Measurements from ENCODE around the gene AFF2. TPM values are rescaled to one million over a fixed set of nuclear protein-coding genes. Genes with fewer than 3 reads are reported as not detected.

AFF2 gene
- total RNA-seq, 1 experiment from 2014 or later: 0.05 TPM

DNA sequence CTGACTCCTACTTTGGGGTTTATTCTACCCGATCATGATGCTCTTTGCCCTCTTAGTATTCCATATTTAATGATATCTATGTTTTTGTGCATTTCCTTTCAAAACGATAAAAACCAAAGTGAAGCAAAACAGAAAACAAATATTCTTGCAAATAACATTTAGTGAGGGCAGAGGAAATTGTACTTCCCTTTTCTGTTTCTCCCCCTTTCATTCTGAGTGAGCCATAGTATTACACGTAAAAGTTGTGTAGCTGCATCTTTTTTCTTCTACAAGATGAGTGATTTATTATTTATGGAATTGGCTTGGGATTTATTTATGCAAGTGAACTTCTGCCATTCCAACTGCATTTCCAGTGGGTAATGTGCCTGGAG lies 109.9 kb downstream of the AFF2 start:
- DNase-seq (ENCODE audit: low read depth, low spot score) (no peak), ATAC-seq (no peak)
- Histone ChIP-seq H2AFZ (ENCODE audit: low read depth, low read length, poor library complexity, severe bottlenecking) (no peak overlapping the region), H3K4me3 (replicated peaks in 1 of 2; ENCODE audit: low read depth in 1 of 2, low read length in 2 of 2) (no peak overlapping the region), H3K9me3 (ENCODE audit: control insufficient read depth in 1 of 2, insufficient read depth in 1 of 2, low read depth in 1 of 2, low read length in 2 of 2) (no peaks in the 10 kb centered on the region), H3K4me1 (ENCODE audit: control insufficient read depth in 1 of 2, insufficient read depth in 2 of 2, low read length in 2 of 2) (no peaks in the 10 kb centered on the region), H3K4me2 (ENCODE audit: low read length) (no peak overlapping the region), H3K36me3 (ENCODE audit: control insufficient read depth in 1 of 2, insufficient read depth in 2 of 2, low read length in 2 of 2) (no peaks in the 10 kb centered on the region), H3K27me3 (ENCODE audit: insufficient read depth, low read length) (no peaks in the 10 kb centered on the region), H4K20me1 (ENCODE audit: insufficient read depth) (no peaks in the 10 kb centered on the region), H3K79me2 (ENCODE audit: insufficient read depth, low read length) (no peaks in the 10 kb centered on the region), H3K27ac (ENCODE audit: low read depth, low read length) (no peak overlapping the region), H3K9me2 (ENCODE audit: insufficient read depth) (no peaks in the 10 kb centered on the region), H3K9ac (ENCODE audit: low read length) (no peak overlapping the region)
- ChIA-PET POLR2A (no interaction called here), CTCF (no interaction called here), RAD21 (ENCODE audit: low non-redundant PET in 1 of 2, low total read pairs in 2 of 2, uncharacterized antibody in 2 of 2, unreplicated experiment in 2 of 2) (no interaction called here)
- TF ChIP-seq TCF7L2 (IDR thresholded peaks at IDR 0.05; ENCODE audit: borderline replicate concordance, extremely low read depth, insufficient read depth, insufficient read length): no peak
- TF ChIP-seq, protein P1, sequence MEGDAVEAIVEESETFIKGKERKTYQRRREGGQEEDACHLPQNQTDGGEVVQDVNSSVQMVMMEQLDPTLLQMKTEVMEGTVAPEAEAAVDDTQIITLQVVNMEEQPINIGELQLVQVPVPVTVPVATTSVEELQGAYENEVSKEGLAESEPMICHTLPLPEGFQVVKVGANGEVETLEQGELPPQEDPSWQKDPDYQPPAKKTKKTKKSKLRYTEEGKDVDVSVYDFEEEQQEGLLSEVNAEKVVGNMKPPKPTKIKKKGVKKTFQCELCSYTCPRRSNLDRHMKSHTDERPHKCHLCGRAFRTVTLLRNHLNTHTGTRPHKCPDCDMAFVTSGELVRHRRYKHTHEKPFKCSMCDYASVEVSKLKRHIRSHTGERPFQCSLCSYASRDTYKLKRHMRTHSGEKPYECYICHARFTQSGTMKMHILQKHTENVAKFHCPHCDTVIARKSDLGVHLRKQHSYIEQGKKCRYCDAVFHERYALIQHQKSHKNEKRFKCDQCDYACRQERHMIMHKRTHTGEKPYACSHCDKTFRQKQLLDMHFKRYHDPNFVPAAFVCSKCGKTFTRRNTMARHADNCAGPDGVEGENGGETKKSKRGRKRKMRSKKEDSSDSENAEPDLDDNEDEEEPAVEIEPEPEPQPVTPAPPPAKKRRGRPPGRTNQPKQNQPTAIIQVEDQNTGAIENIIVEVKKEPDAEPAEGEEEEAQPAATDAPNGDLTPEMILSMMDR (IDR thresholded peaks at IDR 0.05 in 2 of 3, conservative IDR thresholded peaks at IDR 0.05 in 1 of 3; ENCODE audit: borderline replicate concordance in 1 of 3, insufficient read depth in 1 of 3, low read depth in 2 of 3, low read length in 2 of 3): no peak
- TF ChIP-seq FOSL1 (IDR thresholded peaks at IDR 0.05; ENCODE audit: low read depth): no peak
- TF ChIP-seq, protein P2, sequence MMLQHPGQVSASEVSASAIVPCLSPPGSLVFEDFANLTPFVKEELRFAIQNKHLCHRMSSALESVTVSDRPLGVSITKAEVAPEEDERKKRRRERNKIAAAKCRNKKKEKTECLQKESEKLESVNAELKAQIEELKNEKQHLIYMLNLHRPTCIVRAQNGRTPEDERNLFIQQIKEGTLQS (IDR thresholded peaks at IDR 0.05): no peak
- no peak for TF ChIP-seq EZH2 (IDR thresholded peaks at IDR 0.05)
- TF ChIP-seq CBX3 (IDR thresholded peaks at IDR 0.05; ENCODE audit: low read depth): no peak
- no peak for TF ChIP-seq POLR2A (IDR thresholded peaks at IDR 0.05; ENCODE audit: borderline replicate concordance, extremely low read depth, insufficient read depth, insufficient read length)
- no peak for TF ChIP-seq CEBPB (IDR thresholded peaks at IDR 0.05; ENCODE audit: low read depth)
- TF ChIP-seq SP1 (IDR thresholded peaks at IDR 0.05; ENCODE audit: low read depth): no peak
- no peak for TF ChIP-seq EZH2phosphoT487 (IDR thresholded peaks at IDR 0.05; ENCODE audit: borderline replicate concordance)
- TF ChIP-seq, protein P3, sequence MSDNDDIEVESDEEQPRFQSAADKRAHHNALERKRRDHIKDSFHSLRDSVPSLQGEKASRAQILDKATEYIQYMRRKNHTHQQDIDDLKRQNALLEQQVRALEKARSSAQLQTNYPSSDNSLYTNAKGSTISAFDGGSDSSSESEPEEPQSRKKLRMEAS (IDR thresholded peaks at IDR 0.05): no peak
- TF ChIP-seq, protein P4, sequence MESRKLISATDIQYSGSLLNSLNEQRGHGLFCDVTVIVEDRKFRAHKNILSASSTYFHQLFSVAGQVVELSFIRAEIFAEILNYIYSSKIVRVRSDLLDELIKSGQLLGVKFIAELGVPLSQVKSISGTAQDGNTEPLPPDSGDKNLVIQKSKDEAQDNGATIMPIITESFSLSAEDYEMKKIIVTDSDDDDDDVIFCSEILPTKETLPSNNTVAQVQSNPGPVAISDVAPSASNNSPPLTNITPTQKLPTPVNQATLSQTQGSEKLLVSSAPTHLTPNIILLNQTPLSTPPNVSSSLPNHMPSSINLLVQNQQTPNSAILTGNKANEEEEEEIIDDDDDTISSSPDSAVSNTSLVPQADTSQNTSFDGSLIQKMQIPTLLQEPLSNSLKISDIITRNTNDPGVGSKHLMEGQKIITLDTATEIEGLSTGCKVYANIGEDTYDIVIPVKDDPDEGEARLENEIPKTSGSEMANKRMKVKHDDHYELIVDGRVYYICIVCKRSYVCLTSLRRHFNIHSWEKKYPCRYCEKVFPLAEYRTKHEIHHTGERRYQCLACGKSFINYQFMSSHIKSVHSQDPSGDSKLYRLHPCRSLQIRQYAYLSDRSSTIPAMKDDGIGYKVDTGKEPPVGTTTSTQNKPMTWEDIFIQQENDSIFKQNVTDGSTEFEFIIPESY (IDR thresholded peaks at IDR 0.05; ENCODE audit: extremely low read depth, insufficient replicate concordance, low read length): no peak
- no peak for TF ChIP-seq JUND (IDR thresholded peaks at IDR 0.05)
- TF ChIP-seq ZFX (IDR thresholded peaks at IDR 0.05): no peak
- no peak for TF ChIP-seq ZNF274 (IDR thresholded peaks at IDR 0.05; ENCODE audit: low read depth, low read length)
- TF ChIP-seq RAD21 (IDR thresholded peaks at IDR 0.05; ENCODE audit: low read depth): no peak
- intact Hi-C loops (cut with micrococcal nuclease): no loop called here
- BruUV-seq (replicated peaks): no TSS peak

Measured in HCT116 (cell line).